ENCODE measurements around the gene P2RY13. TPM values are rescaled to one million over a fixed set of nuclear protein-coding genes. Genes with fewer than 3 reads are reported as not detected.

The P2RY13 gene
- total and polyA plus RNA-seq, 2 of the 13 experiments (the other 11 are each of a cell fraction or from before 2014, with no cell fraction given), result not detected

DNA sequence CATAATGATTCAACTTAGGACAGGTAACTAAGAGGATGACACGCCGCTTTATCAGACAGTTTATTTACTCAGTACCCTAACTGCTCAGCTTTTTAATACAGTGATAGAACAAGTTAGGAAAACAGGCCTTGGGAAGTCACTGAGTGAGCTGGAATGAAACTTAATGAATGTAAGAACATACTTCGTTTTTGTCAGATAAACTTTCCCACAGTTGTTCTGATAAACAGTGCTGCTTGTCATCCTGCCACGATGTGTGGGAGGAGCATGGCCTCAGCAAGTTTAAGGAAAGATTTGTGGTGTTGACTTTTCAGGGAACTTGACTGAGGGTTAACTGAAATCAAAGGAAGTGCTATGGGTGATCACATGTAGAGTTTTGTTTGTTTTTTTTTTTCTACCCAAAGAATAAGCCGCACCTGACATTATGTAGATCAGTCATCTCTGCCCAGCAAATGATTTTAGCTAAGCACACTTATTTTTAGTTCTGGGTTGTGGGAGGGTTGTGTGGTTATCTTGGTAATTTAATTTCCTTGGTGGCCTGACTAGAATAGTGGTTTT is 45.4 kb downstream of the P2RY13 start (continued):
- peak; percentile 86 for TF ChIP-seq BCL6 (CRISPR knock-in tag; IDR thresholded peaks at IDR 0.05)
- no peak for TF ChIP-seq GABPA (IDR thresholded peaks at IDR 0.05; ENCODE audit: low read depth, low read length)
- TF ChIP-seq GABPA (CRISPR knock-in tag; IDR thresholded peaks at IDR 0.05; ENCODE audit: low read depth), result peak; percentile 22; the same call in 1 of the 2 replicates
- peak; percentile 48; the same call in 1 of the 2 replicates for TF ChIP-seq KAT8 (CRISPR knock-in tag; IDR thresholded peaks at IDR 0.05)
- peak in 1 of 2 experiments; percentile 49; a peak in 1 of 4 replicates for TF ChIP-seq KLF16 (CRISPR knock-in tag; IDR thresholded peaks at IDR 0.05)
- TF ChIP-seq HDAC6 (IDR thresholded peaks at IDR 0.05; ENCODE audit: low read depth, low read length), result no peak
- TF ChIP-seq, protein P1, sequence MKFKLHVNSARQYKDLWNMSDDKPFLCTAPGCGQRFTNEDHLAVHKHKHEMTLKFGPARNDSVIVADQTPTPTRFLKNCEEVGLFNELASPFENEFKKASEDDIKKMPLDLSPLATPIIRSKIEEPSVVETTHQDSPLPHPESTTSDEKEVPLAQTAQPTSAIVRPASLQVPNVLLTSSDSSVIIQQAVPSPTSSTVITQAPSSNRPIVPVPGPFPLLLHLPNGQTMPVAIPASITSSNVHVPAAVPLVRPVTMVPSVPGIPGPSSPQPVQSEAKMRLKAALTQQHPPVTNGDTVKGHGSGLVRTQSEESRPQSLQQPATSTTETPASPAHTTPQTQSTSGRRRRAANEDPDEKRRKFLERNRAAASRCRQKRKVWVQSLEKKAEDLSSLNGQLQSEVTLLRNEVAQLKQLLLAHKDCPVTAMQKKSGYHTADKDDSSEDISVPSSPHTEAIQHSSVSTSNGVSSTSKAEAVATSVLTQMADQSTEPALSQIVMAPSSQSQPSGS (CRISPR knock-in tag; IDR thresholded peaks at IDR 0.05), result 0 out of 2 replicates have a peak, but pooled peaks have one; percentile 37
- TF ChIP-seq MAX (IDR thresholded peaks at IDR 0.05), result peak; percentile 37; the same call in 1 of the 2 replicates
- peak; percentile 95 for TF ChIP-seq FOXA3 (CRISPR knock-in tag; IDR thresholded peaks at IDR 0.05)
- peak; percentile 24 for TF ChIP-seq TEAD3 (CRISPR knock-in tag; optimal IDR thresholded peaks at IDR 0.05; ENCODE audit: borderline replicate concordance)
- TF ChIP-seq EP300 (IDR thresholded peaks at IDR 0.05; ENCODE audit: low read depth in 2 of 2, low read length in 2 of 2), result peak in 1 of 2 experiments; percentile 66; a peak in 2 of 4 replicates
- TF ChIP-seq EP300 (CRISPR knock-in tag; IDR thresholded peaks at IDR 0.05; ENCODE audit: borderline replicate concordance), result 0 out of 2 replicates have a peak, but pooled peaks have one; percentile 45
- TF ChIP-seq PITX1 (CRISPR knock-in tag; IDR thresholded peaks at IDR 0.05), result peak; percentile 98
- no peak for TF ChIP-seq ZNF251 (CRISPR knock-in tag; IDR thresholded peaks at IDR 0.05)
- TF ChIP-seq MED13 (CRISPR knock-in tag; IDR thresholded peaks at IDR 0.05), result no peak
- TF ChIP-seq HMG20B (CRISPR knock-in tag; conservative IDR thresholded peaks at IDR 0.05), result peak; percentile 75
- no peak for TF ChIP-seq NFKB2 (CRISPR knock-in tag; IDR thresholded peaks at IDR 0.05; ENCODE audit: borderline replicate concordance)
- TF ChIP-seq EED (CRISPR knock-in tag; IDR thresholded peaks at IDR 0.05), result no peak
- peak; percentile 46; the same call in 1 of the 2 replicates for TF ChIP-seq FOXK1 (CRISPR knock-in tag; IDR thresholded peaks at IDR 0.05; ENCODE audit: borderline replicate concordance, low read depth)
- TF ChIP-seq HMGA1 (CRISPR knock-in tag; conservative IDR thresholded peaks at IDR 0.05), result no peak
- no peak for TF ChIP-seq SOX6 (IDR thresholded peaks at IDR 0.05)
- TF ChIP-seq SOX6 (CRISPR knock-in tag; IDR thresholded peaks at IDR 0.05), result peak; percentile 88
- no peak for TF ChIP-seq ZNF101 (CRISPR knock-in tag; IDR thresholded peaks at IDR 0.05; ENCODE audit: borderline replicate concordance, low read depth)
- peak; percentile 46; the same call in 1 of the 2 replicates for TF ChIP-seq HDAC1 (CRISPR knock-in tag; IDR thresholded peaks at IDR 0.05)
- TF ChIP-seq, protein P2, sequence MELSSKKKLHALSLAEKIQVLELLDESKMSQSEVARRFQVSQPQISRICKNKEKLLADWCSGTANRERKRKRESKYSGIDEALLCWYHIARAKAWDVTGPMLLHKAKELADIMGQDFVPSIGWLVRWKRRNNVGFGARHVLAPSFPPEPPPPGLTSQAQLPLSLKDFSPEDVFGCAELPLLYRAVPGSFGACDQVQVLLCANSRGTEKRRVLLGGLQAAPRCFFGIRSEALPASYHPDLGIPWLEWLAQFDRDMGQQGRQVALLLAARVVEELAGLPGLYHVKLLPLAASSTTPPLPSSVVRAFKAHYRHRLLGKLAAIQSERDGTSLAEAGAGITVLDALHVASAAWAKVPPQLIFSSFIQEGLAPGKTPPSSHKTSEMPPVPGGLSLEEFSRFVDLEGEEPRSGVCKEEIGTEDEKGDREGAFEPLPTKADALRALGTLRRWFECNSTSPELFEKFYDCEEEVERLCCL (CRISPR knock-in tag; IDR thresholded peaks at IDR 0.05; ENCODE audit: borderline replicate concordance), result no peak
- TF ChIP-seq, protein P3, sequence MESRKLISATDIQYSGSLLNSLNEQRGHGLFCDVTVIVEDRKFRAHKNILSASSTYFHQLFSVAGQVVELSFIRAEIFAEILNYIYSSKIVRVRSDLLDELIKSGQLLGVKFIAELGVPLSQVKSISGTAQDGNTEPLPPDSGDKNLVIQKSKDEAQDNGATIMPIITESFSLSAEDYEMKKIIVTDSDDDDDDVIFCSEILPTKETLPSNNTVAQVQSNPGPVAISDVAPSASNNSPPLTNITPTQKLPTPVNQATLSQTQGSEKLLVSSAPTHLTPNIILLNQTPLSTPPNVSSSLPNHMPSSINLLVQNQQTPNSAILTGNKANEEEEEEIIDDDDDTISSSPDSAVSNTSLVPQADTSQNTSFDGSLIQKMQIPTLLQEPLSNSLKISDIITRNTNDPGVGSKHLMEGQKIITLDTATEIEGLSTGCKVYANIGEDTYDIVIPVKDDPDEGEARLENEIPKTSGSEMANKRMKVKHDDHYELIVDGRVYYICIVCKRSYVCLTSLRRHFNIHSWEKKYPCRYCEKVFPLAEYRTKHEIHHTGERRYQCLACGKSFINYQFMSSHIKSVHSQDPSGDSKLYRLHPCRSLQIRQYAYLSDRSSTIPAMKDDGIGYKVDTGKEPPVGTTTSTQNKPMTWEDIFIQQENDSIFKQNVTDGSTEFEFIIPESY (CRISPR knock-in tag; IDR thresholded peaks at IDR 0.05), result no peak
- TF ChIP-seq ERF (CRISPR knock-in tag; IDR thresholded peaks at IDR 0.05), result peak; percentile 66
- peak; percentile 52; the same call in 1 of the 2 replicates for TF ChIP-seq NR2F6 (IDR thresholded peaks at IDR 0.05)
- peak; percentile 58 for TF ChIP-seq NR2F6 (CRISPR knock-in tag; IDR thresholded peaks at IDR 0.05)
